Mesothelial cell of epicardium (in vitro differentiated cells): ENCODE measurements around the gene CDCA7. TPM values are rescaled to one million over a fixed set of nuclear protein-coding genes. Genes with fewer than 3 reads are reported as not detected.

Experiments used
- DNase-seq, 2 experiments: peaks; one replicate each; pipeline ENCODE4 v3.0.0; 2021; ENCODE audit warnings: low spot score in 2 of 2; ENCODE audit not compliant: unreplicated experiment in 2 of 2
- H3K27ac Mint-ChIP-seq: 2 replicates; pipeline ENCODE4 v1.8.0; 2021; ENCODE audit warnings: mixed read lengths
- H3K27me3 Mint-ChIP-seq: 2 replicates; pipeline ENCODE4 v1.8.0; 2021; ENCODE audit warnings: low read depth, mixed read lengths
- H3K36me3 Mint-ChIP-seq: 2 replicates; pipeline ENCODE4 v1.8.0; 2021; ENCODE audit warnings: mixed read lengths
- H3K4me1 Mint-ChIP-seq: 2 replicates; pipeline ENCODE4 v1.8.0; 2021; ENCODE audit warnings: mixed read lengths
- H3K4me3 Mint-ChIP-seq: 2 replicates; pipeline ENCODE4 v1.8.0; 2021; ENCODE audit warnings: mild to moderate bottlenecking, moderate library complexity, mixed read lengths
- H3K9me3 Mint-ChIP-seq: 2 replicates; pipeline ENCODE4 v1.8.0; 2021; ENCODE audit warnings: mixed read lengths
- CTCF ChIP-seq: fragments of 200-600 bp; sonication (generic); IDR thresholded peaks from one replicate; pipeline ENCODE4 v1.5.0; 2021; ENCODE audit warnings: antibody characterized with exemption; ENCODE audit not compliant: unreplicated experiment
- total RNA-seq: library from RNA; stranded (reverse); gene quantifications from 3 replicates; pipeline ENCODE4 v1.2.1, GENCODE V29; 2021

Gene CDCA7
- total RNA-seq, 1 donor from 2014 or later, result 20.2 TPM

DNA sequence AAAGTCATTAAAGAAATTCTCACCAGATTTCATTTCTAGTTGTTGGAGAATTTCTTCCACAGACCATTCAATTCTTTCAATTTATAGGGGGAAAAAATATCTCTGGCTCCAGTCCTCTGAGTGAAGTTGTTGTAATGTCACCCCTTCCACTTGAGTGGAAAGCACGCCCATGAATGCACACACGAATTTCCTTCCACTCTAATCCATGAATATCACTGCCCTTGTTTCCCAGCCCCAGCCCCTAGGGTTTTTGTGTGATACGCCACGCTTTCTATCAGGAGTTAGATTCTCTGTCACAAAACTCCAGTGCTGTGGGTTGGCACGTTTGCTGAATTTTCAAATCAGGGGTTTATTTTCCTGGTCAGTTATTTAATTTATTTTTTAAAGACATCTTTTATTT lies 38.1 kb downstream of the CDCA7 start:
- Mint-ChIP-seq H3K9me3 (no peaks in the 10 kb centered on the region), H3K36me3 (no peaks in the 10 kb centered on the region), H3K27ac (no peak overlapping the region), H3K27me3 (peaks cover 16% of the 10 kb centered on the region), H3K4me3 (no peak overlapping the region), H3K4me1 (peaks cover 10% of the 10 kb centered on the region)
- no peak for DNase-seq
- TF ChIP-seq CTCF, result no peak

GRCh38 chr2:173393186-173393585 lies 38.5 kb downstream of the CDCA7 start:
- Mint-ChIP-seq H3K9me3 (no peaks in the 10 kb centered on the region), H3K4me1 (peaks cover 10% of the 10 kb centered on the region), H3K27ac (no peak overlapping the region), H3K36me3 (no peaks in the 10 kb centered on the region), H3K27me3 (peaks cover 16% of the 10 kb centered on the region), H3K4me3 (no peak overlapping the region)
- no peak for TF ChIP-seq CTCF
- DNase-seq, result no peak

DNA sequence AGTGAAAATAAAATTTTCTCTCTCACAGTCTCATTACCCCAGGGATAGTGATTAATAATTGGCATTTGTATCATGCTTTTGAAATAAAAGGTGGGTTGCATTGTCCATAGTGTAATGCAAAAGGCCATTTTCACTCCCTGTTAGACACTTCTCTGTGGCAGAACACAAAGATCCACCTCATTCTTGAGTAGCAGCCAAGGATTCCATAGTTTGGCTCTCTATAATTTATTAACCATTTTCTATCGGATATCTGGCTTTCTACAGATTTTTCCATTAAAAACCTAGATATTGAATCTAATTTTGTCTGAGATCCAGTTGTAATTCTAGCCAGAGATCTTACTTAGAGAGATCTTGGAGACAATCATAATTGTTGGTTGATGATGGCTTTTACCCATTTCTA lies 39.0 kb downstream of the CDCA7 start:
- no peak overlapping the region for H3K4me3 Mint-ChIP-seq
- no peaks in the 10 kb centered on the region for H3K36me3 Mint-ChIP-seq
- no peaks in the 10 kb centered on the region for H3K9me3 Mint-ChIP-seq
- no peak overlapping the region for H3K27ac Mint-ChIP-seq
- peaks cover 16% of the 10 kb centered on the region for H3K27me3 Mint-ChIP-seq
- no peak for TF ChIP-seq CTCF
- no peak for DNase-seq
- H3K4me1 Mint-ChIP-seq, result peaks cover 10% of the 10 kb centered on the region

- H3K27ac Mint-ChIP-seq, result no peak overlapping the region
- no peak overlapping the region for H3K4me3 Mint-ChIP-seq
- peaks cover 19% of the 10 kb centered on the region for H3K27me3 Mint-ChIP-seq
- H3K4me1 Mint-ChIP-seq, result peaks cover 10% of the 10 kb centered on the region
- H3K36me3 Mint-ChIP-seq, result no peaks in the 10 kb centered on the region
- no peak for DNase-seq
- no peak for TF ChIP-seq CTCF
- no peaks in the 10 kb centered on the region for H3K9me3 Mint-ChIP-seq
These were observed 39.7 kb downstream of the CDCA7 start for GRCh38 chr2:173394091-173394974.

- Mint-ChIP-seq H3K27ac (no peak overlapping the region), H3K4me3 (no peak overlapping the region), H3K36me3 (no peaks in the 10 kb centered on the region), H3K9me3 (no peaks in the 10 kb centered on the region), H3K27me3 (peaks cover 32% of the 10 kb centered on the region), H3K4me1 (peaks cover 13% of the 10 kb centered on the region)
- no peak for TF ChIP-seq CTCF
- no peak for DNase-seq
These were observed 41.1 kb downstream of the CDCA7 start for GRCh38 chr2:173395567-173396351.
